ENCODE data around the gene WFDC12. TPM values are rescaled to one million over a fixed set of nuclear protein-coding genes. Genes with fewer than 3 reads are reported as not detected.

WFDC12 gene
- total RNA-seq, 1 donor from 2014 or later: not detected

GRCh38 chr20:45097485-45098102 is 26.7 kb downstream of the WFDC12 start:
- no peaks in the 10 kb centered on the region for H3K79me2 ChIP-seq (ENCODE audit: low read depth)
- no peak for TF ChIP-seq CTCF (IDR thresholded peaks at IDR 0.05)
- no peak for TF ChIP-seq EZH2phosphoT487 (IDR thresholded peaks at IDR 0.05)
- no peak for TF ChIP-seq EZH2 (IDR thresholded peaks at IDR 0.05)
- no peaks in the 10 kb centered on the region for H3F3A ChIP-seq (ENCODE audit: low read depth)
- H3K9ac ChIP-seq: no peak overlapping the region
- no peak overlapping the region for H3K4me2 ChIP-seq
- no peaks in the 10 kb centered on the region for H3K4me1 ChIP-seq
- no peak overlapping the region for H3K4me3 ChIP-seq
- no peaks in the 10 kb centered on the region for H3K9me3 ChIP-seq (ENCODE audit: low read depth)
- H3K27me3 ChIP-seq: peaks cover 60% of the 10 kb centered on the region
- H3K9me3 Mint-ChIP-seq: no peaks in the 10 kb centered on the region
- H3K36me3 Mint-ChIP-seq: no peaks in the 10 kb centered on the region
- H3K27ac ChIP-seq: no peak overlapping the region
- H4K20me1 ChIP-seq (ENCODE audit: low read depth): no peaks in the 10 kb centered on the region
- H3K4me1 Mint-ChIP-seq: peaks cover 4% of the 10 kb centered on the region
- no peak overlapping the region for H2AFZ ChIP-seq (replicated peaks)
- no peak overlapping the region for H3K4me3 Mint-ChIP-seq
- peaks cover 20% of the 10 kb centered on the region for H3K27me3 Mint-ChIP-seq (ENCODE audit: insufficient read depth, low read depth)
- H3K36me3 ChIP-seq: no peaks in the 10 kb centered on the region
- no peak overlapping the region for H3K27ac Mint-ChIP-seq
- DNase-seq (ENCODE audit: low spot score): no peak

- Histone ChIP-seq H3K36me3 (no peaks in the 10 kb centered on the region), H3K9ac (no peak overlapping the region), H3K9me3 (ENCODE audit: low read depth) (no peaks in the 10 kb centered on the region), H4K20me1 (ENCODE audit: low read depth) (no peaks in the 10 kb centered on the region), H2AFZ (replicated peaks) (no peak overlapping the region), H3K4me2 (no peak overlapping the region), H3K27ac (no peak overlapping the region), H3K4me3 (no peak overlapping the region), H3K79me2 (ENCODE audit: low read depth) (no peaks in the 10 kb centered on the region), H3F3A (ENCODE audit: low read depth) (no peaks in the 10 kb centered on the region), H3K27me3 (peaks cover 59% of the 10 kb centered on the region), H3K4me1 (no peaks in the 10 kb centered on the region)
- no peaks in the 10 kb centered on the region for H3K9me3 Mint-ChIP-seq
- no peak for DNase-seq (ENCODE audit: low spot score)
- H3K4me1 Mint-ChIP-seq: peaks cover 4% of the 10 kb centered on the region
- TF ChIP-seq CTCF (IDR thresholded peaks at IDR 0.05): no peak
- no peak for TF ChIP-seq EZH2 (IDR thresholded peaks at IDR 0.05)
- TF ChIP-seq EZH2phosphoT487 (IDR thresholded peaks at IDR 0.05): no peak
- peaks cover 20% of the 10 kb centered on the region for H3K27me3 Mint-ChIP-seq (ENCODE audit: insufficient read depth, low read depth)
- H3K27ac Mint-ChIP-seq: no peak overlapping the region
- H3K36me3 Mint-ChIP-seq: no peaks in the 10 kb centered on the region
- H3K4me3 Mint-ChIP-seq: no peak overlapping the region
Measured at GRCh38 chr20:45096781-45097180, 27.5 kb downstream of the WFDC12 start.

- H3F3A ChIP-seq (ENCODE audit: low read depth): no peaks in the 10 kb centered on the region
- H3K4me3 ChIP-seq: no peak overlapping the region
- H3K9me3 ChIP-seq (ENCODE audit: low read depth): no peaks in the 10 kb centered on the region
- H3K36me3 ChIP-seq: no peaks in the 10 kb centered on the region
- H3K4me2 ChIP-seq: no peak overlapping the region
- TF ChIP-seq EZH2phosphoT487 (IDR thresholded peaks at IDR 0.05) (no peak), EZH2 (IDR thresholded peaks at IDR 0.05) (no peak), CTCF (IDR thresholded peaks at IDR 0.05) (peak; percentile 79)
- Mint-ChIP-seq H3K9me3 (no peaks in the 10 kb centered on the region), H3K27ac (no peak overlapping the region), H3K4me1 (no peaks in the 10 kb centered on the region), H3K27me3 (ENCODE audit: insufficient read depth, low read depth) (peaks cover 18% of the 10 kb centered on the region), H3K4me3 (no peak overlapping the region), H3K36me3 (no peaks in the 10 kb centered on the region)
- no peak overlapping the region for H3K9ac ChIP-seq
- no peak overlapping the region for H2AFZ ChIP-seq (replicated peaks)
- no peaks in the 10 kb centered on the region for H3K79me2 ChIP-seq (ENCODE audit: low read depth)
- no peaks in the 10 kb centered on the region for H3K4me1 ChIP-seq
- peaks cover 50% of the 10 kb centered on the region for H3K27me3 ChIP-seq
- no peak overlapping the region for H3K27ac ChIP-seq
- H4K20me1 ChIP-seq (ENCODE audit: low read depth): no peaks in the 10 kb centered on the region
- peak; percentile 80 for DNase-seq (ENCODE audit: low spot score)
Measured at GRCh38 chr20:45095805-45096238, 28.4 kb downstream of the WFDC12 start.

Measured in neural progenitor cell (in vitro differentiated cells).